WI38 (cell line): ENCODE results near the gene CDHR3.

ENCODE experiments used
- H3K4me3 ChIP-seq: 2 replicates; pipeline ENCODE4 v1.5.1; 2011; ENCODE audit warnings: low read depth, mild to moderate bottlenecking, control low read depth, low read length
- TF ChIP-seq, protein P1 (sequence below): IDR thresholded peaks from 2 replicates; pipeline ENCODE4 v1.5.1; 2012; ENCODE audit warnings: low read depth, mild to moderate bottlenecking, control low read depth, low read length

Gene CDHR3

GRCh38 chr7:105931179-105931578 lies 31.9 kb upstream of the CDHR3 start:
- TF ChIP-seq, protein P1, sequence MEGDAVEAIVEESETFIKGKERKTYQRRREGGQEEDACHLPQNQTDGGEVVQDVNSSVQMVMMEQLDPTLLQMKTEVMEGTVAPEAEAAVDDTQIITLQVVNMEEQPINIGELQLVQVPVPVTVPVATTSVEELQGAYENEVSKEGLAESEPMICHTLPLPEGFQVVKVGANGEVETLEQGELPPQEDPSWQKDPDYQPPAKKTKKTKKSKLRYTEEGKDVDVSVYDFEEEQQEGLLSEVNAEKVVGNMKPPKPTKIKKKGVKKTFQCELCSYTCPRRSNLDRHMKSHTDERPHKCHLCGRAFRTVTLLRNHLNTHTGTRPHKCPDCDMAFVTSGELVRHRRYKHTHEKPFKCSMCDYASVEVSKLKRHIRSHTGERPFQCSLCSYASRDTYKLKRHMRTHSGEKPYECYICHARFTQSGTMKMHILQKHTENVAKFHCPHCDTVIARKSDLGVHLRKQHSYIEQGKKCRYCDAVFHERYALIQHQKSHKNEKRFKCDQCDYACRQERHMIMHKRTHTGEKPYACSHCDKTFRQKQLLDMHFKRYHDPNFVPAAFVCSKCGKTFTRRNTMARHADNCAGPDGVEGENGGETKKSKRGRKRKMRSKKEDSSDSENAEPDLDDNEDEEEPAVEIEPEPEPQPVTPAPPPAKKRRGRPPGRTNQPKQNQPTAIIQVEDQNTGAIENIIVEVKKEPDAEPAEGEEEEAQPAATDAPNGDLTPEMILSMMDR = no peak
- H3K4me3 ChIP-seq = no peak overlapping the region

- TF ChIP-seq, protein P1 = no peak
- H3K4me3 ChIP-seq = no peak overlapping the region
Measured at GRCh38 chr7:105932835-105933477, 30.1 kb upstream of the CDHR3 start.

DNA sequence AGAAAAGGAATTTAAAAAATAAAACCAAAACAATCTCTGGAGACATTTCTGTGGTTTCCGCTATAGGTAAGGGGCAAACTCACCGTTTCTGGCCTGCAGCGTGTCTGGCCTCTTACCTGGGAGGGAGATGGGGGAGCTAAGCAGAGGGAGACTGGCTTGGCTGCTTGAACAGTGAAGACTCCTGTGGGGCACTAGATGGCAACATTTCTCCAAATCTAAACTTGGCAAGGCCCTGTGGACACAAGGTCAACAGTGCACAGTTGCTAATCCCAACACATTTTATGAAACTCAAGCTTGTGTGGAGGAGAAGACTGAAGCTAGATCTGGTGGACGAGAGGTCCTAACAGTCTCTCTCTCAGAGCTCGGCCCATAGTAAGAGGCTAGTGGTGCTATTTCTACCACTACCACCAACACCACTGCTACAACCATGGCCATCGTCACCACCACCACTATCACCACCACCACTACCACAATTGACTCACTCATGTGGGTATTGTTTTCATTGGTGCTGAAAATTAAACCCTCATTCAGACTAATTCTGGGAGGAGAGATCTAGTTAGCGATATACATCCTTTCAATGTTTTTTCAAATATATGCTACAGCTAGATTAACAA lies 28.4 kb upstream of the CDHR3 start:
- TF ChIP-seq, protein P1 = no peak; the same call in 1 of the 2 replicates
- H3K4me3 ChIP-seq = no peak overlapping the region

DNA sequence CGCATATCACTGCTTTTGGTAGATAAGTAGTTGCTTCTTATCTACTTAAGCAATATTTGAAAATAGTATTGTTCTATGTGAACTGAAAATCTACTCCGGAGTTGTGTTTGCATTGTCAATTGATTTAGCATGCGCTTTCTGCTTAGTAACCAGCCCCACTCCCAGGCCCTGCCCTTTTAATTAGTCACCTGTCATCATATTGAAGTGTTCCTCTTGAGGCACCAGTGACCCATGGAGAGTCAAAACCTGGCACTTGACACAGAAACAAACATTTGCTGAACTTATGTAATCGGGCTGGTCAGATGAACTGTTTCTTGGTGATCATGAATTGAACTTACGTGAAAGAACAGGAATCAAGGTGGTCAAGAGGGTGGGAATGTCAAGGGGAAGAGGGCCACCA lies 27.8 kb upstream of the CDHR3 start:
- TF ChIP-seq, protein P1 = no peak
- H3K4me3 ChIP-seq = no peak overlapping the region

DNA sequence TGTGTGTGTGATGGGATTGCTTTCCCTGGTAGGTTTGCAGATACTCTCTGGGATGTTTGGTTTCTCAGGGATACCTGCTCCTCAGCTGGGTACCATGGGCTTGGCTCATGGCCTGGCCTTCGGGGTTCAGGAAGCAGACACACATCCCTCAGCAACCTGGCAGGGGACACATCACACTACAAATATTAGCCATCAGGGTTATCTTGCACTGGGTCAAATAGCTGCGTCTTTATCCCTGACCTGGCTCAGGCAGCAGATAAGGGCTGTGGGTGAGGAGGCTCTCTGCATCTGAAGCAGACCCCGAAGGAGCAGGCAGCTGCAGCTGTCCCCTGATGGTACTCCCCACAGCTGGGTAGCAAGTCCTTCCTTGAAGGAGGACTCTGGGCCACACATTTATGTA lies 25.7 kb upstream of the CDHR3 start:
- no peak overlapping the region for H3K4me3 ChIP-seq
- TF ChIP-seq, protein P1 = no peak

DNA sequence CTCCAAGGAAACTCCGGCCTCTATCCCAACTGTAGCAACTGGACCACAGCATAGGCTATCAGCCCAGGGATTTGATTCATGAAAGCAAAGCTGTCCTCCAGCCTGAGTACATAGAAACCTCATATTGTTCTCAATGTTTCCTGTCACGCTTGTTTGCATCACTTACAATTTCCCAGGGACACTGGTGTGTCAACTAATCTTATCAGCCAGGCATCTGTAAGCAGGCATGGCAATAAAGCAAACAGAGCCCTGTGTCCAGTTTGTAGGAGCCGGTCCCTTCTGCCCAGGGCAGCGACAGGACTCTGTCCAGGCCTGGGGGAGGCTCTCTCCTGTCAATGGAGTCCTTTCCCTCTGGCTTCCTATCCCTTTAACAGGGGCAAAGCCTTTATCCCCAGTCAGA lies 23.0 kb upstream of the CDHR3 start:
- TF ChIP-seq, protein P1 = no peak
- no peak overlapping the region for H3K4me3 ChIP-seq

DNA sequence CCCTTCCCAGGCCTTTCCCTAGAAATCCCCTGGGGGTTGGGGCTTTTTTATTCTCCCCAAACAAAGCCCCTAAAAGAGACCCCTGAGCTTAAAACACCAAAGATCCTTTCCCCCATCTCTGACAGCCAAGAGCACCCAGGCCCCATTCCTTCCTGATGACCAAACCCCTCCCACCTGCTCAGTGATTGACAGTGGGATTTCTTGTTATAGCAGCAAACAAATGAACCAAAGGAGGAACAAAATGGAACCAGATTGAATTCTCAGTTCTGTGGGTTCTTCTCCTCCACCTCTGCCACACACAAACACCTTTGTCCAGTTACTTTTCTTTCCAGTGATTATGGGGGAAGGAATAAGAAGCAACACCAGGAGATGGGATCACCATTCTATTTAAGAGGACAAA lies 21.5 kb upstream of the CDHR3 start:
- TF ChIP-seq, protein P1 = no peak
- H3K4me3 ChIP-seq = no peak overlapping the region
